DOHH2 (cell line): ENCODE data around the gene AGRN.
A peak's percentile ranks its signal among the peaks of the same experiment; 100 is the strongest.

Experiments used
- H3F3A ChIP-seq: fragments of 200-600 bp; sonication (generic), shearing (Covaris generic); 2 replicates; pipeline ENCODE4 v1.6.0; 2016; ENCODE audit warnings: antibody characterized with exemption, mild to moderate bottlenecking; ENCODE audit not compliant: control insufficient read depth, insufficient read depth
- H3K27ac ChIP-seq: fragments of 200-600 bp; sonication (generic); 2 replicates; pipeline ENCODE4 v1.5.1; 2014; ENCODE audit warnings: low read depth, mild to moderate bottlenecking, low read length, moderate library complexity
- H3K27me3 ChIP-seq: fragments of 200-600 bp; sonication (generic); 2 replicates; pipeline ENCODE4 v1.6.1; 2014; ENCODE audit warnings: mild to moderate bottlenecking, low read length, mixed read lengths; ENCODE audit not compliant: control insufficient read depth
- H3K36me3 ChIP-seq: fragments of 200-600 bp; sonication (generic); 2 replicates; pipeline ENCODE4 v1.6.1; 2014; ENCODE audit warnings: mild to moderate bottlenecking, low read length, moderate library complexity, mixed read lengths; ENCODE audit not compliant: control insufficient read depth
- H3K4me1 ChIP-seq: fragments of 200-600 bp; sonication (generic); 2 replicates; pipeline ENCODE4 v1.6.1; 2014; ENCODE audit warnings: mild to moderate bottlenecking, low read length, mixed read lengths; ENCODE audit not compliant: control insufficient read depth
- H3K4me2 ChIP-seq: fragments of 200-600 bp; sonication (generic); 2 replicates; pipeline ENCODE4 v1.6.0; 2014; ENCODE audit warnings: mild to moderate bottlenecking, low read length, moderate library complexity
- H3K4me3 ChIP-seq: fragments of 200-600 bp; sonication (generic); 2 replicates; pipeline ENCODE4 v1.5.1; 2014; ENCODE audit warnings: mild to moderate bottlenecking, low read length, mixed read lengths
- H3K79me2 ChIP-seq: fragments of 200-600 bp; sonication (generic); 2 replicates; pipeline ENCODE4 v1.6.1; 2014; ENCODE audit warnings: mild to moderate bottlenecking, low read length, mixed read lengths; ENCODE audit not compliant: control insufficient read depth
- H3K9me2 ChIP-seq: fragments of 200-600 bp; sonication (generic); replicated peaks from 2 replicates; pipeline ENCODE4 v1.6.1; 2014; ENCODE audit warnings: mild to moderate bottlenecking, low read length, mixed read lengths; ENCODE audit not compliant: control insufficient read depth
- H3K9me3 ChIP-seq: fragments of 200-600 bp; sonication (generic); 2 replicates; pipeline ENCODE4 v1.6.1; 2014; ENCODE audit warnings: antibody characterized with exemption, low read length, mixed read lengths; ENCODE audit not compliant: control insufficient read depth, insufficient read depth
- H4K20me1 ChIP-seq: fragments of 200-600 bp; sonication (generic); 2 replicates; pipeline ENCODE4 v1.6.0; 2014; ENCODE audit warnings: low read depth, mild to moderate bottlenecking, antibody characterized with exemption, low read length, moderate library complexity; ENCODE audit not compliant: control insufficient read depth, insufficient read depth
- CTCF ChIP-seq: fragments of 200-600 bp; sonication (generic); IDR thresholded peaks from one replicate; pipeline ENCODE4 v1.5.1; 2014; ENCODE audit warnings: antibody characterized with exemption, mild to moderate bottlenecking, low read depth, low read length; ENCODE audit not compliant: poor library complexity, severe bottlenecking
- EZH2phosphoT487 ChIP-seq: fragments of 200-600 bp; sonication (generic); IDR thresholded peaks from 2 replicates; pipeline ENCODE4 v1.6.1; 2017; ENCODE audit warnings: borderline replicate concordance, mild to moderate bottlenecking, antibody characterized with exemption, low read length, moderate library complexity, mixed read lengths

AGRN gene

DNA sequence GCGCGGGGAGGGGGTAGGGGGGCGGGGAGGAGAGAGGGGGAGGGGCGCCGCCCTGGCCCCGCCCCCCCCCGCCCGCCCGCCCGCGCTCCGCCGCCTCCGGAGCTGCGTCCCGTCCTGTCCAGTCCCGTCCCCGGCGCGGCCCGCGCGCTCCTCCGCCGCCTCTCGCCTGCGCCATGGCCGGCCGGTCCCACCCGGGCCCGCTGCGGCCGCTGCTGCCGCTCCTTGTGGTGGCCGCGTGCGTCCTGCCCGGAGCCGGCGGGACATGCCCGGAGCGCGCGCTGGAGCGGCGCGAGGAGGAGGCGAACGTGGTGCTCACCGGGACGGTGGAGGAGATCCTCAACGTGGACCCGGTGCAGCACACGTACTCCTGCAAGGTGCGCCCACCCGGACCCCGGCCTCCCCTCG is at the start of gene AGRN:
Gene AGRN, plus strand, starts transcription at position 121 of the 405 bp plus-strand sequence. Its CDS starts 53 bp downstream, at position 174.
- Histone ChIP-seq H4K20me1 (no peaks in the 10 kb centered on the region), H3K36me3 (no peaks in the 10 kb centered on the region), H3K27ac (no peak within 1 kb of the TSS), H3K9me3 (no peaks in the 10 kb centered on the region), H3K4me3 (peak within 1 kb of the TSS; percentile 60), H3K4me1 (no peaks in the 10 kb centered on the region; the same call in 1 of the 2 replicates), H3K79me2 (no peaks in the 10 kb centered on the region), H3K27me3 (peaks cover 37% of the 10 kb centered on the region), H3K9me2 (no peaks in the 10 kb centered on the region), H3K4me2 (peak within 1 kb of the TSS; percentile 56), H3F3A (no peaks in the 10 kb centered on the region)
- no peak for TF ChIP-seq EZH2phosphoT487

GRCh38 chr1:970242-970972 is 49.5 kb upstream of the AGRN start:
- no peak overlapping the region for H3K27ac ChIP-seq
- no peaks in the 10 kb centered on the region for H3K36me3 ChIP-seq
- no peaks in the 10 kb centered on the region; the same call in 1 of the 2 replicates for H3F3A ChIP-seq
- 0 out of 2 replicates have a peak, but pooled peaks cover 4% of the 10 kb centered on the region for H3K27me3 ChIP-seq
- no peaks in the 10 kb centered on the region for H3K79me2 ChIP-seq
- no peaks in the 10 kb centered on the region; the same call in 1 of the 2 replicates for H3K9me3 ChIP-seq
- H3K9me2 ChIP-seq, result no peaks in the 10 kb centered on the region
- H3K4me3 ChIP-seq, result no peak overlapping the region
- H3K4me1 ChIP-seq, result peaks cover 10% of the 10 kb centered on the region
- no peaks in the 10 kb centered on the region for H4K20me1 ChIP-seq
- TF ChIP-seq CTCF, result no peak
- no peak for TF ChIP-seq EZH2phosphoT487
- H3K4me2 ChIP-seq, result no peak overlapping the region

- Histone ChIP-seq H3K27me3 (0 out of 2 replicates have a peak, but pooled peaks cover 4% of the 10 kb centered on the region), H3F3A (no peaks in the 10 kb centered on the region; the same call in 1 of the 2 replicates), H3K9me3 (no peaks in the 10 kb centered on the region; the same call in 1 of the 2 replicates), H3K4me2 (no peak overlapping the region), H3K4me3 (no peak overlapping the region), H3K36me3 (no peaks in the 10 kb centered on the region), H4K20me1 (no peaks in the 10 kb centered on the region), H3K9me2 (no peaks in the 10 kb centered on the region), H3K27ac (no peak overlapping the region), H3K79me2 (no peaks in the 10 kb centered on the region), H3K4me1 (peaks cover 11% of the 10 kb centered on the region)
- no peak for TF ChIP-seq CTCF
- TF ChIP-seq EZH2phosphoT487, result no peak
Observed at GRCh38 chr1:970973-971730, 48.8 kb upstream of the AGRN start.
